Karpas-422 (cell line): Measurements from ENCODE around the gene NUDT1. TPM values are rescaled to one million over a fixed set of nuclear protein-coding genes. Genes with fewer than 3 reads are reported as not detected.

Experiments
- DNase-seq: peaks from one replicate; pipeline ENCODE4 v3.0.0-alpha.2; 2015
- H2AFZ ChIP-seq: fragments of 200-600 bp; sonication (generic); 2 replicates; pipeline ENCODE4 v1.6.1; 2014; ENCODE audit warnings: antibody characterized with exemption, low read length, mixed read lengths
- H3K27ac ChIP-seq: fragments of 200-600 bp; sonication (generic); 2 replicates; pipeline ENCODE4 v1.5.1; 2014; ENCODE audit warnings: mild to moderate bottlenecking, low read length, moderate library complexity
- H3K27me3 ChIP-seq: fragments of 200-600 bp; sonication (generic); 2 replicates; pipeline ENCODE4 v1.6.1; 2014; ENCODE audit warnings: low read length, mixed read lengths
- H3K36me3 ChIP-seq: fragments of 200-600 bp; sonication (generic); 2 replicates; pipeline ENCODE4 v1.6.1; 2014; ENCODE audit warnings: low read length, mixed read lengths; ENCODE audit not compliant: insufficient read depth
- H3K4me1 ChIP-seq: fragments of 200-600 bp; sonication (generic); 2 replicates; pipeline ENCODE4 v1.6.1; 2014; ENCODE audit warnings: mild to moderate bottlenecking, low read length, mixed read lengths
- H3K4me2 ChIP-seq: fragments of 200-600 bp; sonication (generic); 2 replicates; pipeline ENCODE4 v1.6.1; 2014; ENCODE audit warnings: low read length, low read depth, mild to moderate bottlenecking; ENCODE audit not compliant: poor library complexity, severe bottlenecking
- H3K4me3 ChIP-seq: fragments of 200-600 bp; sonication (generic); 2 replicates; pipeline ENCODE4 v1.5.1; 2014; ENCODE audit warnings: mild to moderate bottlenecking, antibody characterized with exemption, low read length, mixed read lengths
- H3K79me2 ChIP-seq: fragments of 200-600 bp; sonication (generic); 2 replicates; pipeline ENCODE4 v1.6.1; 2014; ENCODE audit warnings: mild to moderate bottlenecking, low read length, mixed read lengths
- H3K9ac ChIP-seq: fragments of 200-600 bp; sonication (generic); 2 replicates; pipeline ENCODE4 v1.6.0; 2014; ENCODE audit warnings: low read length
- H3K9me2 ChIP-seq: fragments of 200-600 bp; sonication (generic), shearing (Covaris generic); replicated peaks from 2 replicates; pipeline ENCODE4 v1.6.0; 2014; ENCODE audit warnings: mild to moderate bottlenecking, low read length, moderate library complexity; ENCODE audit not compliant: insufficient read depth
- H3K9me3 ChIP-seq: fragments of 300-700, 200-600 bp; sonication (generic); 2 replicates; pipeline ENCODE4 v1.6.1; 2014; ENCODE audit warnings: low read length, mixed read lengths
- H4K20me1 ChIP-seq: fragments of 200-600 bp; sonication (generic); 2 replicates; pipeline ENCODE4 v1.6.1; 2014; ENCODE audit warnings: mild to moderate bottlenecking, antibody characterized with exemption, low read length, low read depth; ENCODE audit not compliant: insufficient read depth
- total RNA-seq: library from RNA; depleted of rRNA; stranded (reverse); fragments of >200 nt; shearing (Covaris generic); gene quantifications from 2 replicates; pipeline ENCODE4 v1.2.3, GENCODE V29; 2014; ENCODE audit warnings: low replicate concordance

NUDT1 gene
- total RNA-seq, 1 experiment from 2014 or later, result 45.3 TPM

- H3K4me1 ChIP-seq, result no peaks in the 10 kb centered on the region; the same call in 1 of the 2 replicates
- DNase-seq, result no peak
- H3K9ac ChIP-seq, result no peak overlapping the region
- H3K36me3 ChIP-seq, result no peaks in the 10 kb centered on the region
- H4K20me1 ChIP-seq, result no peaks in the 10 kb centered on the region
- H3K9me3 ChIP-seq, result no peaks in the 10 kb centered on the region
- no peak overlapping the region for H2AFZ ChIP-seq
- no peak overlapping the region for H3K4me2 ChIP-seq
- no peak overlapping the region for H3K27ac ChIP-seq
- no peaks in the 10 kb centered on the region for H3K27me3 ChIP-seq
- no peaks in the 10 kb centered on the region for H3K9me2 ChIP-seq
- no peaks in the 10 kb centered on the region for H3K79me2 ChIP-seq
- H3K4me3 ChIP-seq, result no peak overlapping the region
Observed at GRCh38 chr7:2257651-2258050, 15.6 kb downstream of the NUDT1 start.

GRCh38 chr7:2258661-2259365, 16.8 kb downstream of the NUDT1 start:
- no peak overlapping the region for H3K9ac ChIP-seq
- H2AFZ ChIP-seq, result no peak overlapping the region
- H3K9me2 ChIP-seq, result no peaks in the 10 kb centered on the region
- H3K4me2 ChIP-seq, result no peak overlapping the region
- H3K36me3 ChIP-seq, result no peaks in the 10 kb centered on the region
- H3K79me2 ChIP-seq, result no peaks in the 10 kb centered on the region
- H3K4me1 ChIP-seq, result no peaks in the 10 kb centered on the region; the same call in 1 of the 2 replicates
- DNase-seq, result no peak
- no peak overlapping the region for H3K4me3 ChIP-seq
- H3K9me3 ChIP-seq, result no peaks in the 10 kb centered on the region
- H3K27ac ChIP-seq, result no peak overlapping the region
- no peaks in the 10 kb centered on the region for H4K20me1 ChIP-seq
- H3K27me3 ChIP-seq, result no peaks in the 10 kb centered on the region

GRCh38 chr7:2259480-2259879, 17.5 kb downstream of the NUDT1 start:
- H3K9ac ChIP-seq, result no peak overlapping the region
- no peaks in the 10 kb centered on the region for H3K79me2 ChIP-seq
- no peaks in the 10 kb centered on the region for H3K9me2 ChIP-seq
- H3K9me3 ChIP-seq, result no peaks in the 10 kb centered on the region
- no peak overlapping the region for H3K4me2 ChIP-seq
- H3K4me3 ChIP-seq, result no peak overlapping the region
- no peak for DNase-seq
- no peak overlapping the region for H2AFZ ChIP-seq
- no peak overlapping the region for H3K27ac ChIP-seq
- no peaks in the 10 kb centered on the region for H4K20me1 ChIP-seq
- H3K27me3 ChIP-seq, result no peaks in the 10 kb centered on the region
- H3K36me3 ChIP-seq, result no peaks in the 10 kb centered on the region
- no peaks in the 10 kb centered on the region; the same call in 1 of the 2 replicates for H3K4me1 ChIP-seq

GRCh38 chr7:2260820-2261219, 18.8 kb downstream of the NUDT1 start:
- DNase-seq, result no peak
- H3K4me2 ChIP-seq, result no peak overlapping the region
- H3K4me3 ChIP-seq, result no peak overlapping the region
- no peaks in the 10 kb centered on the region for H3K36me3 ChIP-seq
- no peak overlapping the region for H3K9ac ChIP-seq
- H2AFZ ChIP-seq, result no peak overlapping the region
- no peaks in the 10 kb centered on the region for H3K9me3 ChIP-seq
- H3K79me2 ChIP-seq, result no peaks in the 10 kb centered on the region
- no peak overlapping the region for H3K27ac ChIP-seq
- H3K27me3 ChIP-seq, result no peaks in the 10 kb centered on the region
- H4K20me1 ChIP-seq, result no peaks in the 10 kb centered on the region
- no peaks in the 10 kb centered on the region for H3K9me2 ChIP-seq
- no peaks in the 10 kb centered on the region; the same call in 1 of the 2 replicates for H3K4me1 ChIP-seq

- Histone ChIP-seq H3K9ac (no peak overlapping the region), H3K9me3 (no peaks in the 10 kb centered on the region), H3K4me2 (no peak overlapping the region), H3K79me2 (no peaks in the 10 kb centered on the region), H2AFZ (no peak overlapping the region), H4K20me1 (no peaks in the 10 kb centered on the region), H3K27ac (no peak overlapping the region), H3K4me1 (no peaks in the 10 kb centered on the region; the same call in 1 of the 2 replicates), H3K27me3 (no peaks in the 10 kb centered on the region), H3K9me2 (no peaks in the 10 kb centered on the region), H3K36me3 (no peaks in the 10 kb centered on the region), H3K4me3 (no peak overlapping the region)
- DNase-seq, result no peak
Observed at GRCh38 chr7:2261611-2262010, 19.6 kb downstream of the NUDT1 start.

- Histone ChIP-seq H4K20me1 (no peaks in the 10 kb centered on the region), H3K4me2 (no peak overlapping the region), H3K79me2 (no peaks in the 10 kb centered on the region), H3K4me3 (no peak overlapping the region), H3K27ac (no peak overlapping the region), H2AFZ (no peak overlapping the region), H3K36me3 (no peaks in the 10 kb centered on the region), H3K9me3 (no peaks in the 10 kb centered on the region), H3K9ac (no peak overlapping the region), H3K4me1 (no peaks in the 10 kb centered on the region; the same call in 1 of the 2 replicates), H3K9me2 (no peaks in the 10 kb centered on the region), H3K27me3 (no peaks in the 10 kb centered on the region)
- no peak for DNase-seq
Observed at GRCh38 chr7:2263176-2263575, 21.1 kb downstream of the NUDT1 start.

- no peaks in the 10 kb centered on the region for H3K27me3 ChIP-seq
- DNase-seq, result no peak
- H2AFZ ChIP-seq, result no peak overlapping the region
- no peaks in the 10 kb centered on the region; the same call in 1 of the 2 replicates for H3K4me1 ChIP-seq
- H3K9me2 ChIP-seq, result no peaks in the 10 kb centered on the region
- H4K20me1 ChIP-seq, result no peaks in the 10 kb centered on the region
- no peak overlapping the region for H3K9ac ChIP-seq
- no peaks in the 10 kb centered on the region for H3K36me3 ChIP-seq
- no peaks in the 10 kb centered on the region for H3K79me2 ChIP-seq
- no peak overlapping the region for H3K4me2 ChIP-seq
- no peak overlapping the region for H3K4me3 ChIP-seq
- no peak overlapping the region for H3K27ac ChIP-seq
- H3K9me3 ChIP-seq, result no peaks in the 10 kb centered on the region
Observed at GRCh38 chr7:2264158-2264557, 22.1 kb downstream of the NUDT1 start.

GRCh38 chr7:2266911-2267310, 24.9 kb downstream of the NUDT1 start:
- DNase-seq, result no peak
- no peaks in the 10 kb centered on the region for H3K36me3 ChIP-seq
- H3K79me2 ChIP-seq, result no peaks in the 10 kb centered on the region
- no peak overlapping the region for H3K27ac ChIP-seq
- H3K9me2 ChIP-seq, result no peaks in the 10 kb centered on the region
- H3K4me1 ChIP-seq, result no peaks in the 10 kb centered on the region
- no peaks in the 10 kb centered on the region for H4K20me1 ChIP-seq
- no peak overlapping the region for H3K4me2 ChIP-seq
- H3K27me3 ChIP-seq, result no peaks in the 10 kb centered on the region
- no peaks in the 10 kb centered on the region for H3K9me3 ChIP-seq
- no peak overlapping the region for H3K9ac ChIP-seq
- H2AFZ ChIP-seq, result no peak overlapping the region
- H3K4me3 ChIP-seq, result no peak overlapping the region
